HL-60/S4 treated with retinoic acid at 250 ng/mL for 4 days and 3 days (cell line): Measurements from ENCODE around the gene SLFNL1.

ENCODE experiments used
- in situ Hi-C: fragments of 300-500 bp; cut with MboI; formaldehyde crosslinking; loops from 2 replicates; pipeline ENCODE4 v1.7.0; 2022; ENCODE audit warnings: low sequenced_read_pairs

The SLFNL1 gene

DNA sequence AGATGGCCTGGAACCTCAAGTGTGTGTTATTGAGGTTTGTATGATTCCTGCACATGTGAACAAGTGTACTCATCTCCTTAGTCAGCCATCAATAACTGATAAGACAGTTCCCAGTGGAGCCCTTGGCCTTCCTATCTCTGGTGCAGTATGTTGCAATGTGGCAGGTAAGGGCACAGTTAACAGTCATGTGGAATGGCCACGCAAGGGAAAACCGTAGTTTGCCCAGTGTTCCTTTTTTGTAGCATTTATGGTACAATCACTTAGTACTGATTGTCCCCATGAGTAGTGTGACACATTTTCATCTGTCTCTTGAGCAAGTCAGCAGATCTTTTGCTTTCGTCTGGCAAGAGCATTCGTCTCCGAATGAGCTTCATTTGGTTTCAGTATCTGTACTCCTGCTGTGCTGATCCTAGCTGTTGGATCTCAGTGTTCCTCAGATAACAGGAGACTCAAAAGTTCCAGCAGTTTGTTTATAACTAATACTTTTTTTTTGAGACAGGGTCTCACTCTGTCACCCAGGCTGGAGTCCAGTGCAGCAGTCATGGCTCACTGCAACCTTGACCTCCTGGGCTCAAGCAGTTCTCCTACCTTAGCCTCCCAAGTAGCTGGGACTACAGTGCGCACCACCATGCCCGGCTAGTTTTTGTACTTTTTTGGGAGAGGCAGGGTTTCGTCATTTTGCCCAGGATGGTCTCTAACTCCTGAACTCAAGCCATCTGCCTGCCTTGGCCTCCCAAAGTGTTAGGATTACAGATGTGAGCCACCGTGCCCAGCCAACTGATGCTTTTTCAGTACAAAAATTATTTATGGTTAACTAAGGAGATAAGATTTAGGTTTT lies 33.9 kb downstream of the SLFNL1 start:
- in situ Hi-C loops = no loop called here

DNA sequence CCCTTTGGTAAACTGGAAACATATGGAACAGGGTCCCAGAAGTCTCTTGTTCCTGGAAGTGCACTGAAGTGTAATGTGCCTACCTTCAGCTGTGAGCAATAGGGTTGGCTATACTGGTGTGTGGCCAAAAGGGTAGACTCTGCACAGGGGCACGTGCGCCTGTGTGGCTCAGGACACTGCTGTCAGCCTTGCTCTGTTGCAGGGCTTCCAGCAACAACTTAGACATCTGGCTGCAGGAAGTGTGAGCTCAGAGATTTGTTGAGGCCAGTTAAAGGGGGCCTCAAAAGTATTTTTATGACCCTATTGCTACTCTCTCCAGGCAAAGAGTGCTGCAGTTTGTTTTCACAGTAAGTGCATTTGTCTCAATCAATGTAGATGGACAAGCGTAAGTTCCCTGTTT lies 34.6 kb downstream of the SLFNL1 start:
- in situ Hi-C loops = no loop called here

DNA sequence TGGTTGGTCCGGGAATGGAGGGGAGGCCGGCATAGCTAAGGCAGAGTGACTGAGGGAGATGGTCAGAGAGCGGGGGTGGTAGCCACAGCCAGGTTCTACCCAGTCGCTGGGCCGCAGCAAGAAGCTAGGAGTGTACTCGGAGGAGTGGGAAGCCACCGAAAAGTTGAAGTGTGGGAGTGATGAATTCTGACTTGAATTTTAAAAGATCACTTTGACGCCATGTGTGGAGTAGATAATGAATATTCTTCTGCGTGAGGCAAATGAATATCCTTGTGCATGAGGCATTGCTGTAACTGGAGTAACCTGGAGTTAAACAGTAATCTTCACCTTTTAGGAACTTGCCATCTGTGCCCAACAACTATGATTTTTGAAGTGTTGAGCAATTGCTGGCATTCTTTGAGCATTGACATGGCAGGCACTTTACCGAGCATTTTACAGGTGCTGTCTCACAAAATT lies 35.2 kb downstream of the SLFNL1 start:
- in situ Hi-C loops = no loop called here

DNA sequence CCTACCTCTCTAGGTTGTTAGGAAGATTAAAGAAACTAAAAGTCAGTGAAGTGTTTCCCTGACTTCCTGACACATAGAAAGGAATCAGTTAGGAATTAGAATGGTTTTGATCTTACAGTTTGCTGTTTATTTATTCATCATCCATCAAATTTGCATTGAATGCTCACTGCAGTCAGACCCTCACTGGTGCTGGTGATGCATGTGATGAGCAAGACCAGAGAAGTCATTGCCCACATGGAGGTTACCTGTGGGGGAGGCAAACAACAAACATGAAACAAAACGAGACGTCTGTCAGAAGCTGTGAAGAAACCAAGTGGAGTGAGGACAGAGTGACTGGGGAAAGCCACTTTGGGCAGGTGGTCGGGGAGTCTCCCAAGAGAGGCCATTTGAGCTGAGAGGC lies 35.6 kb downstream of the SLFNL1 start:
- in situ Hi-C loops = no loop called here

DNA sequence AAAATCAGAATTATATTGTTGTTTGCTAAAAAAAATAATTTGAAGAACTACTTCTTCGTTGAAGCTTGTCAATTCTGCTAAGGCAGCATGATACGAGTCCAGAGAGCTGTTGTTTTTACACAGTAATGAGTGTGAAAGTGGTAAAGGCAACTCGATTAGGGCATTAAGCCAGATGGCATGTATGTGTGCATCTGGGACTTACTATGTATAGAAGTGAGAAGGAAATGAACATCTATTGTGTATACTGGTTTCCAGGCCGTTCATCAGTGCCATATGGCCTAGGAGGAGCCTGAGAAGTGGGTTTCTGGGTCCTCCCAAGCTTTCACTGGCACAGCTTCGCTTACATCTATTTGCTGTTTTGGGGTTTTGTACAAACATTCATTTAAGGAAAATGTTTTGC lies 36.4 kb downstream of the SLFNL1 start:
- in situ Hi-C loops = no loop called here

DNA sequence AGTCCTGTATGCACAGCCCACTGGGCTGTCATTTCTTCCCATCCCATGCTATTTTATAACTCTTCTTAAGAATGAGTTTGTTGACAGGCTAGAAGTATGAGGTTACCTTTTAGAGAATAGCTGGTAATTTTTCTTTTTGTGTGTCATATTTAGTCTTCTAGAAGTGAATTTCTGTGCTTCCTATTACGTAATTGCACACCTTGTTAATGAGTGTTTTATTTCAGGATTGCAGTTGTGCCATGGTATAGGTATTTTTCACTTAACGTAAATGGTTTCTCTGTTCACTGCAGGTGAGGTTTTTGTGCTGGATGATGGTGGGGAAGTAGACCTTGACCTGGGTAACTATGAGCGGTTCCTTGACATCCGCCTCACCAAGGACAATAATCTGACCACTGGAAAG lies 37.0 kb downstream of the SLFNL1 start:
- in situ Hi-C loops = no loop called here

DNA sequence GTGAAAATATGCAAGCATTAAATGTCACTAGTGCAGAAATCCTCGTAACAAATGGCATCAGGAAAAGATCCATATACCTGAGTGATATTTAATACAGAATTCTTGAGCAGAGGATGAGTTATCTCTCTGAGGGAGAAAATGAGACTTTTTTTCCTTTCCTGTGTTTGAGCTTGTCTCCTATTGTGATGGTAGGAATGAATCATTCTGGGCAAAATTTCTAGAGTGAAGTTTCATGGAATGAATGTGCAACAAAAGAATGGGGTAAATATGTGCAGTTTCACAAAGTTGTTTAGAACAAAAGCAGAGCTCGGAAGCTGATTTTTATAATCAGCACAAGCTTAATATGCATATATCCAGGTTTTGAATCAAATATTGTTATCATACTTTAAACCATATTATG lies 37.5 kb downstream of the SLFNL1 start:
- in situ Hi-C loops = no loop called here

DNA sequence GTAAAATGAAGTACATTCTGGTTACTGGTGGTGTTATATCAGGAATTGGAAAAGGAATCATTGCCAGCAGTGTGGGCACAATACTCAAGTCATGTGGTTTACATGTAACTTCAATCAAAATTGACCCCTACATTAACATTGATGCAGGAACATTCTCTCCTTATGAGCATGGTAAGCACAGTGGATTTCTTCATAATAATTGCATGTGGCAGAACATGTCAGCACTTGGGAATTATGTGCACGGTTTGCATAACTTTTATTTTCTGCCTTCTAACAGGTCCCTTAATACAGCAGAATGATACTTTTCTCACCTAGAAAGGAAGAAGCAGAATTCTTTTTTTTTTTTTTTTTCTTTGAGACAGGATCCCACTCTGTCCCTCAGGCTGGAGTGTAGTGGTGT lies 38.2 kb downstream of the SLFNL1 start:
- in situ Hi-C loops = no loop called here

DNA sequence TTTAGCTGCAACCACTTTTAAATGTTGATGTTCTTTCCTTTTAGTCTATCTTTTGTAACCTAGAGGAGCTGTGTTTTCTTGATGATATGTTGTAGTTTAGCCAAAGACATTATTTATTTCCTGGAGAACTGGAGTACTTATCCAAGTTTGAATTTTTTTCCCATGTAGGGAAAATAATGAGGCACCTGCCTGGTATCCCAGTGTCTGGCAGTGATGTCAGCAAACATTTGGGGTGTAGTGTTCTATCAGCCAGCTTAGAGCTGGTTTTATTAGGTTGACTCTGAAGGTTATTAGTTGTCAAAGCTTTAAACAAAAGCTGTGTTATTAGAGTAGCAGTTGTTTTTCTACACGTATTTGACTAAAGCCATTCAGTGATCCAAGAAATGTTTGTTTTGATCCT lies 38.8 kb downstream of the SLFNL1 start:
- in situ Hi-C loops = no loop called here

DNA sequence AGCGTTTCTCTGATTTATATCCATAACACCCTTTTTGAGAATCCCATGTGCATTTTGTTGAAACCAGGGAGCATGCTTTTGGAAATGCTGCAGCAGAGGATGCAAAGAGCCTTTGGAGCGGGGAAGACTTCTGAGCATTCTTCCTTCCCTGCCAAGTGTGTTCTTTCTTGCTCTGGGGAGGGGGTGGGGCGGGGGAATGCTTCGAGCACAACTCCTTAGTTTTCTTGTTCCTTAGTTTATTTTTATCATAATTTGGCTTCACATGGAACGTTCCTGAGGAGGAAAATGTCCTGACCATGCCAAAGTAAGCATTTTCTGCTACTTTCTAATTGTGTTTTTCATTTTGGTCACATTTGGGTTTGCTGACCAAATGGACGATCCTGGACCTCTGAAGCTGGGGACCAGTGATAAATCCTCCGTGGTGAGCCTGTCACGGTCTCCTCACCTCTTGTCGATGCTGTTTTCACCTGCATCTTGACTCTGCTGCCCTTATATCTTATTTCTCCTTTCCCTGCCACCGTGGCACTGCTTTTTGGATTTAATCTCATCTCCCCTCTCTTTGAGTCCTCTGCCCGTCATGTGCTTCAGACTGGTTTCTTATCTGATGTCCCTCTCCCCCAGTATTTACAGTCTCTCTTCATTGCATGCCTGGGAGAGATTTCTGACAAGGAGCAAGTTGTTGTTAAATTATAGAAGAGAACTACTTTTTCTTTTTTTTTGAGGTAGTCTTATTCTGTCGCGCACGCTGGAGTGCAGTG lies 39.7 kb downstream of the SLFNL1 start:
- in situ Hi-C loops = no loop called here

DNA sequence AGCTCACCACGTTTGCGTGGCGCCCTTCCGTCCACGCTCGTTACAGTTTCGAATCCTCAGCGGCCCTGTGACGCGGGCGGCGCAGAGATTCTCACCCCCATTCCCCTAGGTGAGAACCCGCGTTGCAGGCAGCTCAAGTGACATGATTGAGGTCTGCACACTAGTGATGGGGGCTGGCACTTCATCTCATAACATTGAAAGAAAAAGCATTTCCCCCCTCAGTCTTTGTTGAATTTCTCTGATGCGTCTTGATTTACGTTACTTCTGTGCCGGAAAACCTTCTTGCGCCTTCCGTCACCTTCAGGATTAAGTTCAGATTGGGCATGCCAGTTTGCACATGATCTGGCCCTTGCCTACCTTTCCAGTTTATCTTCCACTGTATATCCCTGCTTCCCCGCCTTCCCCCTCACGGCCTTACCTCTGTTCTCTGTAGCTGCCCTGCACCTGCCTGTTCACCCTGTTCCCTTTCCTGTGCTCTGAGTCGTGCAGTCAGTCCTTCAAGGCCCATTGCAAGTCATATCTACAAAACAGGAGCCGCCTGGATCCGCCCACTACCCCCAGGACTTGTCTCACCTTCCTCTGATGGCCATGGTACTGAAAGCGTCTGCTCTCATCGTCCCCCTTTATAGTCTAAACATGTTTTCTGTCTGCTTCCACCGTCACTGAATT lies 40.9 kb downstream of the SLFNL1 start:
- in situ Hi-C loops = no loop called here

DNA sequence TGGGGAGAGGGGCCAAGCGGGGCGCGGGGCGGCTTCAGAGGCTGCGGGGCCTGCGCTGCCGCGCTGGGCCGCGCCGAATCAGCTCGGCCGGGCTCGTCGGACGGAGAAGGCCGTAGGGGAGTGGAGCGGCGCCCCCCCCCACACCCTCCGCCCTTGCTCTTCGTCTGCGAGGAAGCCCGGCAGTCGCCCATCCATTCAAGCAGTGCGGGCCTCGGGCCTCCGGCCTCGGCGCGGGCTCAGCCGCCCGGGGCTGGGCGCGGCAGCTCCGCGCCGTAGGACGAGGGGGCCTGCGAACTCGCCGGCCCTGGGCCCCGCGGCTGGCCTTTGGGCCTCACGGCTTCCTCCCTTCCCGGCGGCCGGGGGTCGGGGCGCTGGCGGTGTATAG lies 41.5 kb downstream of the SLFNL1 start:
- in situ Hi-C loops = no loop called here

DNA sequence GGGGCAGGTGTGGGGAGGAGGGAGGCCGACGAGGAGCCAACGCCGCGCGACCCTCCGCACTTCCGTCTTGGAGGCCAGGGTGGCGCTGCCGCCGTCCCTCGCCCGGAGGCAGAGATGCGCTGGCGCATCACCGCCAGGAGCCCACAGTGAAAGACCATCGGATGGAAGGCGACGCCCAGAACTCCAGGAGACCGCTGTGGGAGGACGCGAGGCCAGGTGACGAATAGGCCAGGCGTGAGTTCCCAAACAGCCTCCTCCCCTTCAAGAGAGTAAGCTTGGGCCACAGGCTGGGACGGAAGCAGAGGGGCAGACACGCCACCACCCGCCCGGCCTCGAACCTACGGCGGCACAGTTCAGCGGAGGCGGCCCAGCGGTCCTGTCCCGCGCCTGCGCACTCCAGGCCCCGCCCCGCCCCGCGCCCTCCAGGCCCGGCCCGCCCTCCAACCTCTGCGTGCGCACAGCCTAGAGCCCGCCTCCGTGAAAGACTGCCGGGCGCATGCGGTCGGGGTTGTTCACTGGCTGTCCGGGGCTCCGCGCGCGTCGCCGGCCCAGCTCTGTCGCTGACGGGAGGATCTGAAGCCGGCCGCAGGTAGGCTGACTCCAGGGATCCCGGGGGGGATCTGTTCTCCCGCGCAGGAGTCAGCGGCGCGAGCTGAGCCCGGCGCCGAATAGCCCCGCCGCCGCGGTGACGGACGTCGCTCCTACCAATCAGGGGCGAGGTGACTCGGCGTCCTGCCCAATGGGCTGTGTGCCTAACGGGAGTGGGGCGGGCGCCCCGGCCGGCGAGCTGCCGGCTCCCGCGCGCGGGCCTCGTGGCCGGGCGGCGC lies 42.1 kb downstream of the SLFNL1 start, which contains the start of gene CTPS1:
Gene CTPS1 (plus strand): TSS at position 456 of the 827 bp plus-strand sequence. CDS start 3,595 bp downstream, outside the sequence.
- in situ Hi-C loops = no loop called here

DNA sequence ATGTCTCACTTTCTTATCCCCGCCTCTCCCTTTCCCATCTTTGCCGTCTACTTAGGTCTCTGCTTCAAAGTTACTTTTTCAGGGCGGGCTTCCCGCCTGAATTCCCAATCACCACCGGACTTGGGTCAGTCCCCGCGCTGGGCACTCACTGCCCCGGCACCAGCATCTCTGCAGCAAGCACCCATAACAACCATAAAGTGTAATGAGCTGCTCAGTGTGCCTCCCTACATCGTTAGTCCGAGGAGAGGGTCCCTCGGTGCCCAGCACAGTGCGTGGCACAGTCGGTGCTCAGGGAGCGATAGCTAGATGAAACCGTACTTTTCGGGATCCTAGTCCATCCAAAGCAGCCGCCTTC lies 42.7 kb downstream of the SLFNL1 start:
- in situ Hi-C loops = no loop called here

DNA sequence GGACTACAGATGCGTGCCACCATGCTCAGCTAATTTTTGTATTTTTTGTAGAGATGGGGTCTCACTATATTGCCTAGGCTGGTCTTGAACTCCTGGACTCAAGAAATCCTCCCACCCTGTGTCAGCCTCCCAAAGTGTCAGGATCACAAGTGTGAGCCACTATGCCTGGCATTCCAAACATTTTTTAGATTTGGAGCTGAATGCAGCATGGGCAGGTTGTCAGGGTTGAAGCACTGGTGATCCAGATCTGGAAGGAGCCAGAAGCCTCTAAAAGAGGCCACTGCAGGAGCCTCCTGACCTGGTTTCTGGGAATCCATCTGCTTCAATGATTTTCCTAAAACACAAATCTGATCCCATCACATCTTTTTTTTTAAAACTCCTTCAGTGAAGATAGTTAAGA lies 43.8 kb downstream of the SLFNL1 start:
- in situ Hi-C loops = no loop called here

DNA sequence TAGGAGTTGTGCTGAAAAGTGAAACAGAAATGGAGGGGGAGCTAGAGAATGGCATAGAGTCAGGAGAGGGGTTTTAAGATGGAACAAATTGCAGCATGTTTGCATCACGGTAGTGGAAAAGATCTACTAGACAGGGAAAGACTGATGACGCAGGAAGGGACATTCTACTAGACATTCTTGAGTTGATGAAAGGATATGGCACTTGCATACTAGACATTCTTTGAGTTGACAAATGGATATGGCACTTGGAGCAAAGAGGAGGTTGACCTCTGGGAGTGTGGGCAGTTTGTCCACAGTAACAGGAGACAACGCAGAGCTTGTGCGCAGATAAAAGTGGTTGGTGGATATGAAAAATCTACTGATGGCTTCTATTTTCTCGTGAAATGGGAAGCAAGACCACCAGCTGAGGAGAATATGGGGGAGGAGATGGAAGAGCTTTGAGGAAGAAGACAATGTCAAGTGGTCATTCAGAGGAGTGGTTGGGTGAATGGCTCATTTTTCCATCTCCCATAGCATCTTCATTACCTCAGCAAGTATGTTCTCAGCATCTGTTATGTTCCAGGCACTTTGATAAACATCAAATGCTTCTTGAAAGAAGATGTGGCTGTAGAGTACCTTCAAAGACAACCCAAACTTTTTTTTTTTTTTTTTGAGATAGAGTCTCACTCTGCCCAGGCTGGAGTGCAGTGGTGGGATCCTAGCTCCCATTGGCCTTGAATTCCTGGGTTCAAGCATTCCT lies 44.4 kb downstream of the SLFNL1 start:
- in situ Hi-C loops = no loop called here

DNA sequence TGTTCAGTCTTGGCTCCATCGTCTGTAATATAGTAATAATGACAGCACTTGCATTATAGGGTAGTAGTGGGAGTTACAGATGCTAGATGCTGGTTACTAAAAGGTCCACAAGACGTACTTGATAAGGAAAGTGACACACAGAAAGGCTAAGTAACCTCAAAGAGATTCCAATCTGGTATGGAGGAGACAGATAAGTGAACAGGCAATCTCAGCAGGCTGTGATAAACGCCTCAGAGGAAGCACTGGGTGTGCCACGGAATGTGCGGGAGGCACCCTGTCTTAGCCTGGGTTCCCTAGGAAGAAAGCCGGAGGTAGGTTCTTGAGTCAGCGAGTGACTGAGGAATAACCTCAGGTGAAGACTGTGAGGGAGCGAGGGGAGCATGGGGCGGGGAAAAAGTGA lies 46.6 kb downstream of the SLFNL1 start:
- in situ Hi-C loops = no loop called here

DNA sequence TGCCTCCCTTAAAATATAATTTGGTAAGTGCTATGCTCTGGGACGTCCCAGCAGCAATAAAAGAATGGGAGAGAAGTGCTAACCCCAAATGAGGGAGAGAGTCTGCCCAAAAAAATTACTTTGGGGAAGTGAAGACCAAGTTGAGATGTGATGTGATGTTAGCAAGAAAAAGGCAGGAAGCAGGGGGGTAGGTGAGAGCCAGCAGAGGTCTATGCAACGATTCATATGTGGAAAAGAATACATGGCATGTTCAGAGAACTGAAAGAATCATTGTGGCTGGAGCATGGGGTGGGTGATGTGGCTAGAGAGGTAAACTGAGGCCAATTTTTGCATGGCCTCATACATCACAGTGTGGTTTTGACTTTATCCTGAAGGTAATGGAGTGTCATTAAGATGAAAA lies 47.6 kb downstream of the SLFNL1 start:
- in situ Hi-C loops = no loop called here

DNA sequence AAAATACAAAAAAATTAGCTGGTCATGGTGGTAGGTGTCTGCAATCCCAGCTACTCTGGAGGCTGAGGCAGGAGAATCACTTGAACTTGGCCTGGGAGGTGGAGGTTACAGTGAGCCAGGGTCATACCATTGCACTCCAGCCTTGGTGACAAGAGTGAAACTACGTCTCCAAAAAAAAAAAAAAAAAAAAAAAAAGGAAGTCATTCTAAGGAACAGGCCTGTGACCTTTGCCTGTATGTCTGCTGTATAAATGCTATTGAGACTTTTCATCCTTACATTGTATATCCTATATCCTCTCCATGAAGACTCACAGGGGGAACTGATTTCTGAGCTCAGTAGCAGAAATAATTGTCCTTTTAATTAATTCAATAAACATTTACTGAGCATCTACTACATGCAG lies 49.6 kb downstream of the SLFNL1 start:
- in situ Hi-C loops = no loop called here

DNA sequence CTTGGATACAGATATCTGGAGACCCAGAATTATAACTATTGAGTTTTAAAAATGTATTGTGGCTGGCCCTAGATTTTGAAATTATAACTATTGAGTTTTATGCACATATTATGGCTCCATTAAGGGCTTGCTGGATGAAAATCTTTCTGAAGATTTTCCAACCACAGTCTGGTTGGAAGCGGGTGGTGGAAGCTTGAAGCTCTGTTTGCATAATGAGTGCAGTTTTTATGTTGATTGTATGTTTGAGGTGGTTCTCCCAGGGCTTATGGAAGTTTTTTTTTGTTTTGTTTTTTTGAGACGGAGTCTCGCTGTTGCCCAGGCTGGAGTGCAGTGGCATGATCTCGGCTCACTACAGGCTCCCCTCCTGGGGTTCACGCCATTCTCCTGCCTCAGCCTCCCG lies 52.1 kb downstream of the SLFNL1 start:
- in situ Hi-C loops = no loop called here
